ENCODE measurements around the gene AGAP1.

DNA sequence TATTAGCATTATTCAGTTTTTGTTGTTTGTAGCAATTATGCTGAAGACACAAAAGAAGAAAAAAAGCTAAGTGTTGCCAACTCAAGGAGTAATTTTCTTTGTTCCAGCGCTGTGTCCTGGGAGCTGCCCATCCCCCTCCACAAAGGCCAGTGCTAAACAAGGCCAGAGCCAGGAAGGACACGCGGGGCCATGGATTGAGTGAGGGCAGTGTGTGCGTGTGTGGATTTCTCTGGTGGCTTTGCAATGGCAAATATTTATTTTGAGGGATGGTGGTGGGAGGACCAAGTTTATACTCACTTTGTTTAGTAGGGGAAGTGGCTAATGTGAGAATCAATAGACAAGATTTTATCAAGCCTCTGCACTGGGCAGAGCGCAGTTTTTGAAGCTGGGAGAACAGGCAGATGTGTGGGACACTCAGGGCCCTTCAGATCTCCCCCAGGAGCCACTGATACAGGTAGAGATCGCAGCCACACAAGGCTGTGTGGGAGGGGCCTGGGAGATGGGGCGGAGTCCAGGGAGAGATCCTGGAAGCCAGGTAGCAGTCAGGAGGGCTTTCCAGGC lies 11.4 kb downstream of the AGAP1 start:
- TF ChIP-seq POLR2A (IDR thresholded peaks at IDR 0.05) (no peak), EP300 (IDR thresholded peaks at IDR 0.05) (no peak), POLR2AphosphoS5 (IDR thresholded peaks at IDR 0.05) (no peak)
- TF ChIP-seq, protein P1, sequence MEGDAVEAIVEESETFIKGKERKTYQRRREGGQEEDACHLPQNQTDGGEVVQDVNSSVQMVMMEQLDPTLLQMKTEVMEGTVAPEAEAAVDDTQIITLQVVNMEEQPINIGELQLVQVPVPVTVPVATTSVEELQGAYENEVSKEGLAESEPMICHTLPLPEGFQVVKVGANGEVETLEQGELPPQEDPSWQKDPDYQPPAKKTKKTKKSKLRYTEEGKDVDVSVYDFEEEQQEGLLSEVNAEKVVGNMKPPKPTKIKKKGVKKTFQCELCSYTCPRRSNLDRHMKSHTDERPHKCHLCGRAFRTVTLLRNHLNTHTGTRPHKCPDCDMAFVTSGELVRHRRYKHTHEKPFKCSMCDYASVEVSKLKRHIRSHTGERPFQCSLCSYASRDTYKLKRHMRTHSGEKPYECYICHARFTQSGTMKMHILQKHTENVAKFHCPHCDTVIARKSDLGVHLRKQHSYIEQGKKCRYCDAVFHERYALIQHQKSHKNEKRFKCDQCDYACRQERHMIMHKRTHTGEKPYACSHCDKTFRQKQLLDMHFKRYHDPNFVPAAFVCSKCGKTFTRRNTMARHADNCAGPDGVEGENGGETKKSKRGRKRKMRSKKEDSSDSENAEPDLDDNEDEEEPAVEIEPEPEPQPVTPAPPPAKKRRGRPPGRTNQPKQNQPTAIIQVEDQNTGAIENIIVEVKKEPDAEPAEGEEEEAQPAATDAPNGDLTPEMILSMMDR (IDR thresholded peaks at IDR 0.05) = no peak
